ENCODE data around the gene MFSD12.

The MFSD12 gene

GRCh38 chr19:3528080-3528479 lies 29.3 kb downstream of the MFSD12 start:
- no peaks in the 10 kb centered on the region for H3K27me3 ChIP-seq
- no peak for TF ChIP-seq CTCF (IDR thresholded peaks at IDR 0.05)
- H3K9me3 ChIP-seq: no peaks in the 10 kb centered on the region
- H3K4me1 ChIP-seq (ENCODE audit: control insufficient read depth in 1 of 2, insufficient read depth in 1 of 2, low read depth in 1 of 2, low read length in 1 of 2): no peaks in the 10 kb centered on the region
- H3K4me3 ChIP-seq (ENCODE audit: low read depth in 1 of 2, low read length in 1 of 2): no peak overlapping the region
- H3K36me3 ChIP-seq: peaks cover 86% of the 10 kb centered on the region
- no peak overlapping the region for H3K27ac ChIP-seq

GRCh38 chr19:3527238-3527910 lies 30.0 kb downstream of the MFSD12 start:
- TF ChIP-seq CTCF (IDR thresholded peaks at IDR 0.05): no peak
- Histone ChIP-seq H3K27ac (no peak overlapping the region), H3K4me3 (ENCODE audit: low read depth in 1 of 2, low read length in 1 of 2) (no peak overlapping the region), H3K36me3 (peaks cover 86% of the 10 kb centered on the region), H3K4me1 (ENCODE audit: control insufficient read depth in 1 of 2, insufficient read depth in 1 of 2, low read depth in 1 of 2, low read length in 1 of 2) (no peaks in the 10 kb centered on the region), H3K27me3 (no peaks in the 10 kb centered on the region), H3K9me3 (no peaks in the 10 kb centered on the region)

- Histone ChIP-seq H3K4me1 (ENCODE audit: control insufficient read depth in 1 of 2, insufficient read depth in 1 of 2, low read depth in 1 of 2, low read length in 1 of 2) (no peaks in the 10 kb centered on the region), H3K4me3 (ENCODE audit: low read depth in 1 of 2, low read length in 1 of 2) (no peak overlapping the region), H3K9me3 (no peaks in the 10 kb centered on the region), H3K36me3 (peaks cover 86% of the 10 kb centered on the region), H3K27me3 (no peaks in the 10 kb centered on the region), H3K27ac (no peak overlapping the region)
- no peak for TF ChIP-seq CTCF (IDR thresholded peaks at IDR 0.05)
Measured at GRCh38 chr19:3526507-3527237, 30.7 kb downstream of the MFSD12 start.

- no peaks in the 10 kb centered on the region for H3K4me1 ChIP-seq (ENCODE audit: control insufficient read depth in 1 of 2, insufficient read depth in 1 of 2, low read depth in 1 of 2, low read length in 1 of 2)
- H3K27ac ChIP-seq: no peak overlapping the region
- no peaks in the 10 kb centered on the region for H3K27me3 ChIP-seq
- TF ChIP-seq CTCF (IDR thresholded peaks at IDR 0.05): no peak
- H3K9me3 ChIP-seq: no peaks in the 10 kb centered on the region
- H3K36me3 ChIP-seq: peaks cover 80% of the 10 kb centered on the region
- H3K4me3 ChIP-seq (ENCODE audit: low read depth in 1 of 2, low read length in 1 of 2): no peak overlapping the region
Measured at GRCh38 chr19:3524904-3525451, 32.4 kb downstream of the MFSD12 start.

GRCh38 chr19:3524078-3524842 lies 33.1 kb downstream of the MFSD12 start:
- Histone ChIP-seq H3K4me1 (ENCODE audit: control insufficient read depth in 1 of 2, insufficient read depth in 1 of 2, low read depth in 1 of 2, low read length in 1 of 2) (no peaks in the 10 kb centered on the region), H3K27ac (no peak overlapping the region), H3K27me3 (no peaks in the 10 kb centered on the region), H3K9me3 (no peaks in the 10 kb centered on the region), H3K4me3 (ENCODE audit: low read depth in 1 of 2, low read length in 1 of 2) (no peak overlapping the region), H3K36me3 (peaks cover 84% of the 10 kb centered on the region)
- TF ChIP-seq CTCF (IDR thresholded peaks at IDR 0.05): no peak

All from neutrophil (primary cell).